ENCODE data around the gene MYO1D.

MYO1D gene

GRCh38 chr17:32917081-32917480 lies 40.2 kb upstream of the MYO1D start:
- TF ChIP-seq YY1 (IDR thresholded peaks at IDR 0.05; ENCODE audit: low read depth): no peak
- no peak for TF ChIP-seq CREB1 (IDR thresholded peaks at IDR 0.05; ENCODE audit: low read depth)
- TF ChIP-seq EP300 (IDR thresholded peaks at IDR 0.05; ENCODE audit: borderline replicate concordance): no peak
- TF ChIP-seq REST (IDR thresholded peaks at IDR 0.05; ENCODE audit: low read depth): no peak

- TF ChIP-seq YY1 (IDR thresholded peaks at IDR 0.05; ENCODE audit: low read depth) (no peak), ZBTB7A (IDR thresholded peaks at IDR 0.05; ENCODE audit: low read depth) (no peak), EGR1 (IDR thresholded peaks at IDR 0.05) (no peak), RAD21 (IDR thresholded peaks at IDR 0.05; ENCODE audit: low read depth) (no peak), EP300 (IDR thresholded peaks at IDR 0.05; ENCODE audit: borderline replicate concordance) (no peak), NFIC (IDR thresholded peaks at IDR 0.05) (no peak), TAF1 (IDR thresholded peaks at IDR 0.05; ENCODE audit: low read depth) (no peak), TEAD4 (IDR thresholded peaks at IDR 0.05) (no peak), TCF12 (IDR thresholded peaks at IDR 0.05; ENCODE audit: low read depth) (no peak), CEBPB (IDR thresholded peaks at IDR 0.05) (no peak), CREB1 (IDR thresholded peaks at IDR 0.05; ENCODE audit: low read depth) (no peak), REST (IDR thresholded peaks at IDR 0.05; ENCODE audit: low read depth) (no peak)
- TF ChIP-seq, protein P1, sequence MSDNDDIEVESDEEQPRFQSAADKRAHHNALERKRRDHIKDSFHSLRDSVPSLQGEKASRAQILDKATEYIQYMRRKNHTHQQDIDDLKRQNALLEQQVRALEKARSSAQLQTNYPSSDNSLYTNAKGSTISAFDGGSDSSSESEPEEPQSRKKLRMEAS (IDR thresholded peaks at IDR 0.05): no peak
Observed at GRCh38 chr17:32916134-32916533, 39.2 kb upstream of the MYO1D start.

DNA sequence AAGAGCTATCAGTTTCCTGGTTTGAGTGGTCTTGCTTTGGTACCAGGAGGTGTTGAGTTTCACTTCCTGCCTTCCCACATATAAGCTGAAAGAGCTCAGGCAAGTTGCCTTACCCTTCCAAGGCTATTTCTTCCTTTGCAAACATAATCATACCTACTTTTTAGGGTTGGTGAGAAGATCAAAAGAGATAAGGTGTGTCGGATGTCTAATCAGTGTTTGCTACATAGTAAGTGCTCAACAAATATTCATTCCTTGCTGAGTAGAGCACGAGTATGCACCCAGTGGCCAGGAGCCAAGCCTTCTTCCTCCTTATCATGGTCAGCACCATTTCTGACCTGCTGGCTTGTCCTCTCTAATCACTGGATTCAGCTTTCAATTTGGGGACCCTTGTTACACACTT lies 38.3 kb upstream of the MYO1D start:
- TF ChIP-seq YY1 (IDR thresholded peaks at IDR 0.05; ENCODE audit: low read depth) (no peak), CREB1 (IDR thresholded peaks at IDR 0.05; ENCODE audit: low read depth) (no peak), TEAD4 (IDR thresholded peaks at IDR 0.05) (no peak), FOXM1 (IDR thresholded peaks at IDR 0.05; ENCODE audit: borderline replicate concordance, low read depth) (no peak), TCF12 (IDR thresholded peaks at IDR 0.05; ENCODE audit: low read depth) (no peak), ZBTB7A (IDR thresholded peaks at IDR 0.05; ENCODE audit: low read depth) (no peak)
- TF ChIP-seq, protein P1 (IDR thresholded peaks at IDR 0.05): no peak

DNA sequence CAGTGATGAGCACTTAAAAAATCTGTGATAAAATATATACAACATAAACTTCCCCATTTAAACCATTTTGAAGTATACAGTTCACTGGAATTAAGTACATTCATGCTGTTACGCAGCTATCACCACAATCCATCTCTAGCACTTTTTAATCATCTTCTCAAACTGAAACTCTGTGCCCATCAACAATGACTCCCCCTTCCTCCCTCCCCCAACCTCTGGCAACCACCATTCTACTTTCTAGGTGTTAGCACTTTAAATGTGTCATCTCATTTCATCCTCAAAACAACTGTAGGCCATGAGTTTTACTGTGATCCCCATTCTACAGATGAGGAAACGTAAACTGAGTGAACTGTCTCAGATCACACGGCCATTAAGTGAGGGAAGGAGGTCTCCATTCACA lies 37.3 kb upstream of the MYO1D start:
- TF ChIP-seq CREB1 (IDR thresholded peaks at IDR 0.05; ENCODE audit: low read depth) (no peak), YY1 (IDR thresholded peaks at IDR 0.05; ENCODE audit: low read depth) (no peak), FOXM1 (IDR thresholded peaks at IDR 0.05; ENCODE audit: borderline replicate concordance, low read depth) (no peak), TCF12 (IDR thresholded peaks at IDR 0.05; ENCODE audit: low read depth) (no peak), NFIC (IDR thresholded peaks at IDR 0.05) (no peak), ZBTB7A (IDR thresholded peaks at IDR 0.05; ENCODE audit: low read depth) (no peak), CEBPB (IDR thresholded peaks at IDR 0.05) (no peak), REST (IDR thresholded peaks at IDR 0.05; ENCODE audit: low read depth) (no peak), TEAD4 (IDR thresholded peaks at IDR 0.05) (no peak), RAD21 (IDR thresholded peaks at IDR 0.05; ENCODE audit: low read depth) (no peak), TAF1 (IDR thresholded peaks at IDR 0.05; ENCODE audit: low read depth) (no peak)
- TF ChIP-seq, protein P2, sequence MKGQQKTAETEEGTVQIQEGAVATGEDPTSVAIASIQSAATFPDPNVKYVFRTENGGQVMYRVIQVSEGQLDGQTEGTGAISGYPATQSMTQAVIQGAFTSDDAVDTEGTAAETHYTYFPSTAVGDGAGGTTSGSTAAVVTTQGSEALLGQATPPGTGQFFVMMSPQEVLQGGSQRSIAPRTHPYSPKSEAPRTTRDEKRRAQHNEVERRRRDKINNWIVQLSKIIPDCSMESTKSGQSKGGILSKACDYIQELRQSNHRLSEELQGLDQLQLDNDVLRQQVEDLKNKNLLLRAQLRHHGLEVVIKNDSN (IDR thresholded peaks at IDR 0.05): no peak

DNA sequence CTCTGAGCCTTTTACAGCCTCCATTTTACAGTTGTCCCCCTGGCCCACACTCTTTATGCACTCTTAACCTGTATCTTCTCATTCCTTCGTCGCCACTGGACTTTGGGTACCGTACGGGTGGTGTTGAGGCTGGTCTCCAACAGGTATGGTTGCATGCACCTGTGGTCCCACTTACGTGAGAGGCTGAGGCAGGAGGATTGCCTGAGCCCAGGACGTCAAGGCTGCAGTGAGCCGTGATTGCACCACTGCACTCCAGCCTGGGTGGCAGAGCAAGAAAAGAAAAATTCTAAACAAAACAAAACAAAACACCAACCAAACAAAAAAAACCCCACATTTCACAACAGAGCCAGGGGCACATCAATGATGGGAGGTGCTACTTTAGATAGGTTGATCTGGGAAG lies 36.7 kb upstream of the MYO1D start:
- TF ChIP-seq NFIC (IDR thresholded peaks at IDR 0.05) (no peak), TEAD4 (IDR thresholded peaks at IDR 0.05) (no peak), RAD21 (IDR thresholded peaks at IDR 0.05; ENCODE audit: low read depth) (no peak), CEBPB (IDR thresholded peaks at IDR 0.05) (no peak), CREB1 (IDR thresholded peaks at IDR 0.05; ENCODE audit: low read depth) (no peak), REST (IDR thresholded peaks at IDR 0.05; ENCODE audit: low read depth) (no peak), ZBTB7A (IDR thresholded peaks at IDR 0.05; ENCODE audit: low read depth) (no peak), TAF1 (IDR thresholded peaks at IDR 0.05; ENCODE audit: low read depth) (no peak), FOXM1 (IDR thresholded peaks at IDR 0.05; ENCODE audit: borderline replicate concordance, low read depth) (no peak), EP300 (IDR thresholded peaks at IDR 0.05; ENCODE audit: borderline replicate concordance) (no peak), EGR1 (IDR thresholded peaks at IDR 0.05) (no peak), TCF12 (IDR thresholded peaks at IDR 0.05; ENCODE audit: low read depth) (no peak), YY1 (IDR thresholded peaks at IDR 0.05; ENCODE audit: low read depth) (no peak)
- TF ChIP-seq, protein P1 (IDR thresholded peaks at IDR 0.05): no peak
- TF ChIP-seq, protein P2 (IDR thresholded peaks at IDR 0.05): no peak

All from Ishikawa (cell line).